Adipocyte (in vitro differentiated cells): ENCODE measurements around the gene SLC6A17.

Experiments used
- DNase-seq: peaks from one replicate; pipeline ENCODE4 v3.0.0-alpha.2; 2015; ENCODE audit warnings: low read depth
- H3K27me3 ChIP-seq: replicated peaks from 2 replicates; pipeline ENCODE4 v1.7.0; 2013; ENCODE audit warnings: mild to moderate bottlenecking, low read length, moderate library complexity; ENCODE audit not compliant: control insufficient read depth, insufficient read depth
- H3K36me3 ChIP-seq: 2 replicates; pipeline ENCODE4 v1.7.0; 2013; ENCODE audit warnings: low read length, mild to moderate bottlenecking, moderate library complexity; ENCODE audit not compliant: control insufficient read depth, insufficient read depth, severe bottlenecking
- H3K4me1 ChIP-seq: 2 replicates; pipeline ENCODE4 v1.7.0; 2013; ENCODE audit warnings: mild to moderate bottlenecking, low read length, moderate library complexity; ENCODE audit not compliant: control insufficient read depth, insufficient read depth
- H3K4me3 ChIP-seq: 2 replicates; pipeline ENCODE4 v1.7.0; 2013; ENCODE audit warnings: mild to moderate bottlenecking, low read length, moderate library complexity
- H3K9ac ChIP-seq: 2 replicates; pipeline ENCODE4 v1.7.0; 2013; ENCODE audit warnings: mild to moderate bottlenecking, low read length, moderate library complexity
- H3K9me3 ChIP-seq: 2 replicates; pipeline ENCODE4 v1.7.0; 2013; ENCODE audit warnings: mild to moderate bottlenecking, low read length, moderate library complexity; ENCODE audit not compliant: control insufficient read depth

SLC6A17 gene

DNA sequence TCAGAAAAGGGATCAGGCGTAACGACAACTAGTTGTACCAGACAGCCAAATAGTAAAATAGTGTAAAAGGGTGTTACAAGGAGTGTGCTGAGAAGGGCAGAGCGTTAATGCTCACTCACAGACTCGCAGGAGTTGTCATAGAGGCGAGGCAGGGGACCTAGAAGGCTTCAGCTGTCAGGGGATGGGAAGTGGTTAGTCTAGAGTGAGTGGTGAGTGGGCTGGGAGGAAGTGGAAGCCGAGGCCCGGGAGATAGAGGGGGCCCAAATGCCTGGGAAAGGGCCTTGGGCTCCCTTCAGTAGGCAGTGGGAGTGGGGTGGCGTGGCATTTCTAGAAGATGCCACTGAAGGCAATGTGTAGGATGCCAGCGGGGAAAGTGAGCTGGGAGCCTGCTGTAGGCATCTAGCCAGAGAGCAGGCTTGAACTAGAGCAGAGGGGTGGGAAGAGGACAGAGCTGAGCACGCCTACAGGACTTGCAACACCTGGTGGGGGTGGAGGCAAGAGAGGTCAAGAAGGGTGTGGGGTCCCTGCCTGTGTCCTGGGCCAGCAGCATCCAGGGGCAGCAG, 10.3 kb downstream of the SLC6A17 start:
- no peak overlapping the region for H3K9ac ChIP-seq
- no peak for DNase-seq
- H3K4me3 ChIP-seq: no peak overlapping the region
- peaks cover 5% of the 10 kb centered on the region for H3K9me3 ChIP-seq
- H3K27me3 ChIP-seq: no peaks in the 10 kb centered on the region
- no peaks in the 10 kb centered on the region for H3K4me1 ChIP-seq
- no peaks in the 10 kb centered on the region for H3K36me3 ChIP-seq

- Histone ChIP-seq H3K27me3 (no peaks in the 10 kb centered on the region), H3K4me3 (no peak overlapping the region), H3K9ac (no peak overlapping the region), H3K4me1 (no peaks in the 10 kb centered on the region), H3K9me3 (peaks cover 5% of the 10 kb centered on the region), H3K36me3 (no peaks in the 10 kb centered on the region)
- DNase-seq: no peak
Measured at GRCh38 chr1:110161165-110161564, 10.9 kb downstream of the SLC6A17 start.

DNA sequence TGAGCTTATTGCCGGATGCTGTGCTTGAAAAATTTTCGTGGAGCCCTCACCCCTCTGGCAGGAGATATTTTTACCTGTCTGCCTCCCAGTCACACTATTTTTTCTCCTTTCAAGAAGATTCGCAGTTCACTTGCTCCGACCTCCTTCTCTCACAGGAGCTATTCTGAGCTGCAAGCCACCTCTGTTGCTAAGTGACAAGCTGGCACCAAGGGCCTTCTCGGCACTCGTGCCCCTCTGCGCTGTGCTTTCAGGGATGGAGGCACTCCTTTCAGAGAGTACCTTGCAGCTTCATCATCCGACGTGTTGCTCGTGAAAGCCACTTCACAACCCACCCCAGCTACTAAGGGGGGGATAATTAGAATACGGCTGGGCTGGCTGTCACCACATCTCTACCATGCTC, 11.6 kb downstream of the SLC6A17 start:
- peaks cover 5% of the 10 kb centered on the region for H3K9me3 ChIP-seq
- no peak overlapping the region for H3K9ac ChIP-seq
- H3K36me3 ChIP-seq: no peaks in the 10 kb centered on the region
- no peak overlapping the region for H3K4me3 ChIP-seq
- H3K27me3 ChIP-seq: no peaks in the 10 kb centered on the region
- no peak for DNase-seq
- no peaks in the 10 kb centered on the region for H3K4me1 ChIP-seq

DNA sequence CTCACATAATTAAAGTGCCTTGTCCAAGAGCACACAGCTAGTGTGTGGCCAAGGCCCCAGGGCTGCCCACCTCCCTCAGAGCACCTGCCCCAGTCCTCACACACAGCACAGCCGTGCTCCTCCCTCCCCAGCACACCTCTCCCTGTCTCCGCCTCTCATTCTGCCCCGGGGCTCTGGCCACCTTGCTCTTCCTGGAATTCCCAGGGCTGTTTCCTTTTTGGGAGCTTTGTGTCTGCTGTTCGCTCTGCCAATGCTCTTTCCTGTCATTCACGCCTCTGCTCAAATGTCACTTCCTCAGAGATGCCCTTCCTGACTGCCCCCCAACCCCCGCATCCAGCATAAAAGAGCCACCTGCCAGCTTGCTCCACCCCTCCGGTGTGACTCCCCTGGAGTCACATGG, 13.3 kb downstream of the SLC6A17 start:
- peaks cover 5% of the 10 kb centered on the region for H3K9me3 ChIP-seq
- no peaks in the 10 kb centered on the region for H3K27me3 ChIP-seq
- no peak for DNase-seq
- H3K4me1 ChIP-seq: no peaks in the 10 kb centered on the region
- H3K4me3 ChIP-seq: no peak overlapping the region
- no peak overlapping the region for H3K9ac ChIP-seq
- H3K36me3 ChIP-seq: no peaks in the 10 kb centered on the region

- peaks cover 5% of the 10 kb centered on the region for H3K9me3 ChIP-seq
- DNase-seq: no peak
- no peaks in the 10 kb centered on the region for H3K36me3 ChIP-seq
- no peaks in the 10 kb centered on the region for H3K27me3 ChIP-seq
- H3K4me3 ChIP-seq: no peak overlapping the region
- H3K9ac ChIP-seq: no peak overlapping the region
- no peaks in the 10 kb centered on the region for H3K4me1 ChIP-seq
Measured at GRCh38 chr1:110164725-110165350, 14.5 kb downstream of the SLC6A17 start.

- Histone ChIP-seq H3K4me1 (no peaks in the 10 kb centered on the region), H3K9me3 (peaks cover 5% of the 10 kb centered on the region), H3K27me3 (no peaks in the 10 kb centered on the region), H3K9ac (no peak overlapping the region), H3K4me3 (no peak overlapping the region), H3K36me3 (no peaks in the 10 kb centered on the region)
- DNase-seq: no peak
Measured at GRCh38 chr1:110165761-110166231, 15.5 kb downstream of the SLC6A17 start.

- no peak overlapping the region for H3K9ac ChIP-seq
- H3K4me1 ChIP-seq: no peaks in the 10 kb centered on the region
- no peaks in the 10 kb centered on the region for H3K36me3 ChIP-seq
- H3K27me3 ChIP-seq: no peaks in the 10 kb centered on the region
- H3K9me3 ChIP-seq: no peaks in the 10 kb centered on the region
- DNase-seq: no peak
- H3K4me3 ChIP-seq: no peak overlapping the region
Measured at GRCh38 chr1:110166861-110167260, 16.6 kb downstream of the SLC6A17 start.

GRCh38 chr1:110170766-110171733, 20.8 kb downstream of the SLC6A17 start:
- peak; percentile 40 for DNase-seq
- Histone ChIP-seq H3K27me3 (no peaks in the 10 kb centered on the region), H3K4me3 (no peak overlapping the region), H3K36me3 (no peaks in the 10 kb centered on the region), H3K9me3 (no peaks in the 10 kb centered on the region), H3K4me1 (no peaks in the 10 kb centered on the region), H3K9ac (no peak overlapping the region)

GRCh38 chr1:110172001-110172400, 21.7 kb downstream of the SLC6A17 start:
- no peaks in the 10 kb centered on the region for H3K9me3 ChIP-seq
- no peaks in the 10 kb centered on the region for H3K4me1 ChIP-seq
- H3K27me3 ChIP-seq: no peaks in the 10 kb centered on the region
- no peak for DNase-seq
- no peaks in the 10 kb centered on the region for H3K36me3 ChIP-seq
- no peak overlapping the region for H3K9ac ChIP-seq
- no peak overlapping the region for H3K4me3 ChIP-seq

- Histone ChIP-seq H3K4me1 (no peaks in the 10 kb centered on the region), H3K9me3 (peaks cover 2% of the 10 kb centered on the region), H3K9ac (no peak overlapping the region), H3K4me3 (no peak overlapping the region), H3K27me3 (no peaks in the 10 kb centered on the region), H3K36me3 (no peaks in the 10 kb centered on the region)
- peak; percentile 70 for DNase-seq
Measured at GRCh38 chr1:110173466-110174105, 23.3 kb downstream of the SLC6A17 start.

- Histone ChIP-seq H3K9ac (no peak overlapping the region), H3K27me3 (no peaks in the 10 kb centered on the region), H3K4me1 (no peaks in the 10 kb centered on the region), H3K9me3 (peaks cover 5% of the 10 kb centered on the region), H3K4me3 (no peak overlapping the region), H3K36me3 (no peaks in the 10 kb centered on the region)
- peak; percentile 34 for DNase-seq
Measured at GRCh38 chr1:110174961-110175360, 24.7 kb downstream of the SLC6A17 start.
